ENCODE results near the gene FLT3.

DNA sequence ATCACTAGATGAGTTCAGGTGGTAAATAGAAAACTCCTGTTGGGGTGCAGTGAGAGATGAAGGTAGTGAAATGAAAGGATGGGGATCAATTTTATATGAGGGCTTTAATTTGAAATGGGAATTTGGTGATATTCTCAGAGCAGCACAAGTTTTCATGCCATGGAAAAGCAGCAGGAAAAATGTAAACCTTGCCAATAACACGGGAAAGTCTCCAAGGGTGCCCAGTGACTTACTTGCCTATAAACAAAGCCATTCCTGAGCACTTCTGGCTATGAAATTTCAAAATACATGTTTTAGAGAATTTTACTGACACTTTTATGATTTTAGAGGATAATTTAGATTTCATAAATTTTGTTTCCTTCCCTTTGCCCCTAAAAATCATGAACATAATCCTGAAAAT, 16.4 kb upstream of the FLT3 start:
- TF ChIP-seq, protein P1, sequence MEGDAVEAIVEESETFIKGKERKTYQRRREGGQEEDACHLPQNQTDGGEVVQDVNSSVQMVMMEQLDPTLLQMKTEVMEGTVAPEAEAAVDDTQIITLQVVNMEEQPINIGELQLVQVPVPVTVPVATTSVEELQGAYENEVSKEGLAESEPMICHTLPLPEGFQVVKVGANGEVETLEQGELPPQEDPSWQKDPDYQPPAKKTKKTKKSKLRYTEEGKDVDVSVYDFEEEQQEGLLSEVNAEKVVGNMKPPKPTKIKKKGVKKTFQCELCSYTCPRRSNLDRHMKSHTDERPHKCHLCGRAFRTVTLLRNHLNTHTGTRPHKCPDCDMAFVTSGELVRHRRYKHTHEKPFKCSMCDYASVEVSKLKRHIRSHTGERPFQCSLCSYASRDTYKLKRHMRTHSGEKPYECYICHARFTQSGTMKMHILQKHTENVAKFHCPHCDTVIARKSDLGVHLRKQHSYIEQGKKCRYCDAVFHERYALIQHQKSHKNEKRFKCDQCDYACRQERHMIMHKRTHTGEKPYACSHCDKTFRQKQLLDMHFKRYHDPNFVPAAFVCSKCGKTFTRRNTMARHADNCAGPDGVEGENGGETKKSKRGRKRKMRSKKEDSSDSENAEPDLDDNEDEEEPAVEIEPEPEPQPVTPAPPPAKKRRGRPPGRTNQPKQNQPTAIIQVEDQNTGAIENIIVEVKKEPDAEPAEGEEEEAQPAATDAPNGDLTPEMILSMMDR (IDR thresholded peaks at IDR 0.05) = no peak
- TF ChIP-seq POLR2A (IDR thresholded peaks at IDR 0.05) (no peak), POLR2AphosphoS5 (IDR thresholded peaks at IDR 0.05) (no peak)
